Placental epithelial cell (primary cell): ENCODE data around the gene HPS4. TPM values are rescaled to one million over a fixed set of nuclear protein-coding genes. Genes with fewer than 3 reads are reported as not detected.

Experiments used
- total RNA-seq: library from RNA; depleted of rRNA; stranded (reverse); fragments of >200 nt; gene quantifications from 2 replicates; pipeline ENCODE4 v1.2.3, GENCODE V29; 2012

The HPS4 gene
- total RNA-seq = 36.1 and 40.0 TPM in 2 replicates

GRCh38 chr22:26483439-26484359 lies at the start of gene HPS4, which contains the start of gene SRRD:
HPS4 (minus strand) TSS chr22:26483783; CDS start chr22:26481762, 2,021 bp downstream.
SRRD (plus strand) TSS chr22:26483877; CDS start chr22:26483891, 14 bp downstream.

GRCh38 chr22:26512149-26512793 lies 28.7 kb upstream of the HPS4 start, which contains the start of gene TFIP11:
TFIP11 (minus strand) TSS chr22:26512473; CDS start chr22:26510272, 2,201 bp downstream.

GRCh38 chr22:26428515-26429457 lies 54.8 kb downstream of the HPS4 start, which contains the start of gene ASPHD2:
ASPHD2 (plus strand) TSS chr22:26429260; CDS start chr22:26433616, 4,356 bp downstream.

Other genes with a start within 250 kb of the HPS4 start
- gene ASPHD2, start 54.5 kb downstream of the HPS4 start, total RNA-seq = 0.65 TPM in 1 of 2 replicates, not detected in the other
- gene SRRD, start 94 bp upstream of the HPS4 start, total RNA-seq = 13.7 and 17.5 TPM in 2 replicates
- gene TFIP11, start 28.7 kb upstream of the HPS4 start, total RNA-seq = 39.3 and 39.8 TPM in 2 replicates
- gene TPST2, start 106.3 kb upstream of the HPS4 start, total RNA-seq = 11.8 and 14.2 TPM in 2 replicates
- gene CRYBB1, start 134.2 kb upstream of the HPS4 start, total RNA-seq = not detected in 2 replicates
- not detected in 2 replicates for gene CRYBA4, start 138.2 kb upstream of the HPS4 start, total RNA-seq
- gene MIAT, start 173.8 kb upstream of the HPS4 start, total RNA-seq = 0.76 and 0.79 TPM in 2 replicates